ENCODE measurements around the gene NBAS.
"Not testable (repeated sequence)": the region's sequence is repeated elsewhere in the genome, so short reads cannot be mapped to it uniquely, and the experiment has no call there.

NBAS gene

DNA sequence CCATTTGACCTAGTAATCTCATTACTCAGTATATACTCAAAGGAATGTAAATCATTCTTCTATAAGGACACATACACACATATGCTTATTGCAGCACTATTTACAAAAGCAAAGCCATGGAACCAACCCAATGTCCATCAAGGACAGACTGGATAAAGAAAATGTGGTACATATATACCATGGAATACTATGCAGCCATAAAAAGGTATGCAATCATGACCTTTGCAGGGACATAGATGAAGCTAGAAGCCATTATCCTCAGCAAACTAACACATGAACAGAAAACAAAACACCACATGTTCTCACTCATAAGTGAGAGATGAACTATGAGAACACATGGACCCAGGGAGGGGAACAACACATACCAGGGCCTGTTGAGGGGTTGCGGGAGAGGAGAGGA, 214.5 kb downstream of the NBAS start:
- H3K4me3 ChIP-seq, result no peak overlapping the region
- H3K27ac ChIP-seq, result no peak overlapping the region

DNA sequence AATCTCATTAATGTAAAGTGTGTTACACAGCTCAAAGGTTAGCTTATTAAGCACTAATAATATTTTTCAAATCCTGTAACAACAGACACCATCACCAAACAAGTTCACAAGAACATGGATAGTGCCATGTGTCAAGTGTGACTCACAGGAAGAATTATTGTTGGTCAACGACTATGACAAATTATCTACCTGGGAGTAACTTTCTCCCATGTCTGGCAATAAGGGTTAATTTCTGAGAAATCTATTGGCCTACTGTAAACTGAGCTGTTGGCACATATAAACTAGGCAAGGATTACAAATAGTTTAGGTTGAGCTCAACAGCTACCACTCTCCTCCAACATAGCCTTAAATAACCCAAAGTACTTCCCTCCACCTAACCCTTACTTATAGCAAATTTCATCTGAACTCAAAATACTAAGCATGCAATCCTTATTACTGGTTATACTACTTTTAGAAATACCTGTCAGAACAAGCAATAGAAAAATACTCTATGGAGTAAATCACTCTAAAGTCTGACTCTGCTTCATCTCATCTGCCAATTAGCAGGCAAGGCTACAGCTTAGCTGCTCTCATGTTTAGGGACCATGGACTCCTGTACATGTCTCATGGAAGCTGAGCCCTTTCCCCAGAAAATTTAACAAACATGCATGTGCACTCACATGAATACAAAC, 223.0 kb downstream of the NBAS start:
- Histone ChIP-seq H3K4me3 (no peak overlapping the region), H3K27ac (no peak overlapping the region)

DNA sequence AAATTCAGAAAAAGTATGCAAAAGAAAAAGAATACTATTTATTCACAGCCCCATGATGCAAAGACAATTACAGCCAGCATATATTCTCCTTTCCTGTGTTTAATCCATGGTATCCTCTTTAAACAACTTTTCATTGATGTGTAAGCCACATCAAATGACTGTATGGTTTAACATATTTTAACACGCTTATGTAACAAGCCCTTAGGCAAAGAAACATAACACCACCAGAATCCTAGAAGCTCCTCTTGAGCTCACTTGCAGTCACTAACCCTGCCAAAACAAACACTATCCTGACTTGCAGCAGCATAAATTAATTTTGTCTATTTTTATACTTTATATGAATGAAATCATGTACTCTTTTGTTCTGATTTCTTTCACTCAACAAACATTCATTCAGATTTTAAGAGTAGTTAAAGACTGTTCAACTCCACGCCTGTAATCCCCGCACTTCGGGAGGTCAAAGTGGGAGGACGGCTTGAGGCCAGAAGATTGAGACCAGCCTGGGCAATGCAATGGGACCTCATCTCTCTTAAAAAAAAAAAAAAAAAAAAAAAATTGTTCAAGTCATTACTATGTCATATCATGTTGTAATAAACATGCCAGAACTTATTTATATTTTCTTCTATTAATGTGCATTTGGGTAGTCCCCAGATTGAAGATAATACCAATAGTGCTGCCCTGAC, 226.3 kb downstream of the NBAS start:
- Histone ChIP-seq H3K27ac (no peak overlapping the region), H3K4me3 (no peak overlapping the region)

DNA sequence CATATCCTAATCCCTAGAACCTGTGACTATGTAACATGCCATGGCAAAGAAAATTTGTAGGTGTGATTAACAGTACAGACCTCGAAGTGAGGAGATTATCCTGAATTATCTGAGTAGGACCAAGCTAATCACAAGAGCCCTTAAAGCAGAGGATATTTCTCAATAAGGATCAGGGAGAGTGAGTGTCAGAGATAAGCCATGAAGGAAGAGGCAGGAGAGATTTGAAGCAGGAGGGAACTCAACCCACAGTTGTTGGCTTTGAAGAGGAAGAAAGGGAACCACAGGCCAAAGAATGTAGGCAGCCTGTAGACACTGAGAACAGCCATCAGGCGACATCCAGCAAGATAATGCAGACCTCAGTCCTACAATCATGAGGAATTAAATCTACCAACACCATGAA, 229.3 kb downstream of the NBAS start:
- H3K4me3 ChIP-seq, result no peak overlapping the region
- no peak overlapping the region for H3K27ac ChIP-seq

DNA sequence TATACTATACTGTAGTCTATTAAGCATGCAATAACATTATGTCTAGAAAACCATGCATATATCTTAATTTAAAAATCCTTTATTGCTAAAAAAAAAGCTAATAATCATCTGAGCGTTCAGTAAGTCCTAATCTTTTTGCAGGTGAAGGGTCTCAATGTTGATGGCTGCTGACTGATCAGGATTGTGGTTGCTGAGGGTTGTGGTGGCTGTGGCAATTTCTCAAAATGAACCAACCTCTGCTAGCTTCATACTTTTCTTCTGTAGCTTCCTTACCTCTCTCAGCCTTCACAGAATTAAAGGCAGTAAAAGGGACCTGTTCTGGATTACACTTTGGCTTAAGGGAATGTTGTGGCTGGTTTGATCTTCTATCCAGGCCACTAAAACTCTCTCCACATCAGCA, 235.8 kb downstream of the NBAS start:
- no peak overlapping the region for H3K27ac ChIP-seq
- H3K4me3 ChIP-seq, result no peak overlapping the region

DNA sequence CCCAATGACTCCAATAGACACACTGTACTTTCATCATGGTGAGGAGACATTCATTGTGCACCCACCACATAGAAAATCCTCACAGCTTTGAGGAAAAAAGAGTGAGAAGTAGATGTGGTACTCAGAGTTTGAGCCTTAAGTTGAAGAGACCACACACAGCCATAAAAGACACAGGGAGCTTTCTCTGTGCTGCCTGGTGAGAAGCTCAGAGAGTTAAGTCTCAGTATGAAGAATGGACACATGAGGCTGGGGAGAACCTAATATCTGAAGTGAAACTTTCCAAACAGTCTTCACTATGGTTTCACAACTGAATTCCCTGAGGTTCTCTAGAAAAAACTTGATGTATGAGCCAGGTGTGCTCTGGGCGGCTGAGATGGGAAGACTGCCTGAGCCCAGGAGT, 237.9 kb downstream of the NBAS start:
- H3K27ac ChIP-seq, result no peak overlapping the region
- no peak overlapping the region for H3K4me3 ChIP-seq

DNA sequence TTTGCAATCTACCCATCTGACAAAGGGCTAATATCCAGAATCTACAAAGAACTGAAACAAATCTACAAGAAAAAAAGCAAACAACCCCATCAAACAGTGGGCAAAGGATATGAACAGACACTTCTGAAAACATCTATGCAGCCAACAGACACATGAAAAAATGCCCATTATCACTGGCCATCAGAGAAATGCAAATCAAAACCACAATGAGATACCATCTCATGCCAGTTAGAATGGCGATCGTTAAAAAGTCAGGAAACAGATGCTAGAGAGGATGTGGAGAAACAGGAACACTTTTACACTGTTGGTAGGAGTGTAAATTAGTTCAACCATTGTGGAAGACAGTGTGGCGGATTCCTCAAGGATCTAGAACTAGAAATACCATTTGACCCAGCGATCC, 239.7 kb downstream of the NBAS start:
- not testable (repeated sequence) for H3K27ac ChIP-seq, H3K4me3 ChIP-seq

DNA sequence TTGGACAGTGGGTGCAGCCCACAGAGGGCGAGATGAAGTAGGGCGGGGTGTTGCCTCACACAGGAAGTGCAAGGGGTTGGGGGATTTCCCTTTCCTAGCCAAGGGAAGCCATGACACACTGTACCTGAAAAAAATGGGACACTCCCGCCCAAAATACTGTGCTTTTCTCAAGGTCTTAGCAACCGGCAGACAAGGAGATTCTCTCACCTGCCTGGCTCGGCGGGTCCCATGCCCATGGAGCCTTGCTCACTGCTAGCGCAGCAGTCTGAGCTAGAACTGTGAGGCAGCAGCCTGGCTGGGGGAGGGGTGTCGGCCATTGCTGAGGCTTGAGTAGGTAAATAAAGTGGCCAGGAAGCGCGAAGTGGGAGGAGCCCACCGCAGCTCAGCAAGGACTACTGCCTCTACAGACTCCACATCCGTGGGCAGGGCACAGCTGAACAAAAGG, 244.7 kb downstream of the NBAS start:
- Histone ChIP-seq H3K27ac (no peak overlapping the region), H3K4me3 (no peak overlapping the region)

DNA sequence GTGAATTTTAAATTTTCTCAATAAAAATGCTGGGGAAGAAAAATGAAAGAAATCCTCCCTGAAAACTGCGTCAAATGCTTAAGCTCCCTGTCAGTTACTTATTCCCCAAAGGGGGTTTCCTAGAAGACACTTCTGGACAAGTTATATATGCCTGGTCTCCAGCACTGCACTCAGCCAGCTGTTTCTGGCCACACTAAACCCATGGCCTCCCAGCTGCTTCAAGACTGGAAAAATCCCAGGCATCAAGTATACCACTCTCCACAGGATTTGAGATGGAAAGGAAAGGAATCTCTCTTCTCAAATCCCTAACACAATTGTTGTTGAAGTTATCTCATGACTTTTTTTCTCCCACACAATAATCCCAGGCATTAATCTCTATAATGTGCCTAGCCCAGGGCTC, 245.7 kb downstream of the NBAS start:
- no peak overlapping the region for H3K4me3 ChIP-seq
- H3K27ac ChIP-seq, result no peak overlapping the region

DNA sequence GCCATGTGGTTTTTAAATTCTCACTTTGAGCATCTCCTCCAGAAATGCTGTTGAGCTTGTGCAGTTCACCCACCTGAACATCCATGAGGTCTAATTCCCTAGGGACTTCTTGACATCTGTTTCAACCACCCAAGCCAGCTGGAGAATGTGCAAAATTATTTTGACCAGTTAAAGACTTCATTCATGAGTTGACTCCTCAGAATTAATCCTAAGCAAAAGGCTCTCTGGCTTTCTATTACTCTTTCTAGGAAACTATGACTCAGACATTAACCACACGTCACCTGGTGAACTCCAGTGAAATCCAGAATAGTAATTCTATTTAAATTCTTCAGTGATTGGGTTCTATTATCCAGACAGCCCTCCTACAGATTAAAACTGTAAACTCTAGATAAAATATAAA, 247.5 kb downstream of the NBAS start:
- Histone ChIP-seq H3K27ac (no peak overlapping the region), H3K4me3 (no peak overlapping the region)

DNA sequence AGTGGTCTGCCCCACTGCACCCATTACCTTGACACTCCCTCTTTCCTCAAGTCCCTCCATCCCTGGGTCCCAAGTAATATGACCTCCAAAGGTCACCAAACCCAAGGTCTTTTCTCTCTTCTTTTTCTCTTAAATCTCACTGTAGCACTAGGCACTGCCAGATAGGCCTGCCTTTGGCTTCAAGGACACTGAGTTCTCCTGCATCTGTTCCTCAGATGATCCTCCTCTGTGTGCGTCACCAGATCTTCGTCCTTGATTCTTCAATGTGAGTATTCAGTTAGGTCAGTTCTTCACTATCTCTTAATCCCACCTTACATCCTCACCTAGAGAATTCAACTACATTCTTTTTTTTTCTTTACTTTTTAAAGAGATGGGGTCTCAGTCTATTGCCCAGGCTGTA, 249.2 kb downstream of the NBAS start:
- Histone ChIP-seq H3K27ac (no peak overlapping the region), H3K4me3 (no peak overlapping the region)

DNA sequence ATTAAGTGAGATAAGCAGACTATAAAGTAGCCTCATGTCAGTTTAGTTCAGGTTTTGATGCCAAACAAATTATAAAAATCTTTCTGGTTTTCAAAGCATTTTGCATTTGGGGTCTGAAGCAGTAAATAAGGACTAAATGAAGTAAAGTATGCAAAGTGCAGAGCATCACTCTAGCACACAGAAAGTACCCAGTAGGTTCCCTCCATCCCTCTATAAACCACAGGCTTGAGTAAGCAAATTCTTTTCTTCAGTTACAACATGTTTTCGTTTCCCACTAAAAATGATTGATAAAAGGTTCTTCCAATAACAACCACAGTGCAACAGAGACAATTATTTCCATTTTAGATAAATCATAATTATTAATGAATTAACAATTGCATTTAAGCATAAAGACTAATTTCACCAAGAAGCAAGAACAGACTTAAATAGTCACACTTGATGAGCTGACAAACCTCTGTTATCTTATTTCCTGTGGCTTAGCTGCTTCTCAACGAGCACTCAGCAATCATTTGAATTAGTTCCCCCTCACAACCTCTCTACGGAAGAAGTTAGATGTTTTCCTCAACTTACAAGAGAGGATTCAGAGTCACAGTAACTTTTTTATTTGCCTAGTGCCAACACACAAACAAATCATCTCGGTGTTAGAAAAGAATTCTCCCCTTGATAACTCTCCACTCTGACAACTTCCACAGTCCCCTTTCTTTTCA, 249.8 kb downstream of the NBAS start:
- Histone ChIP-seq H3K4me3 (no peak overlapping the region), H3K27ac (no peak overlapping the region)

DNA sequence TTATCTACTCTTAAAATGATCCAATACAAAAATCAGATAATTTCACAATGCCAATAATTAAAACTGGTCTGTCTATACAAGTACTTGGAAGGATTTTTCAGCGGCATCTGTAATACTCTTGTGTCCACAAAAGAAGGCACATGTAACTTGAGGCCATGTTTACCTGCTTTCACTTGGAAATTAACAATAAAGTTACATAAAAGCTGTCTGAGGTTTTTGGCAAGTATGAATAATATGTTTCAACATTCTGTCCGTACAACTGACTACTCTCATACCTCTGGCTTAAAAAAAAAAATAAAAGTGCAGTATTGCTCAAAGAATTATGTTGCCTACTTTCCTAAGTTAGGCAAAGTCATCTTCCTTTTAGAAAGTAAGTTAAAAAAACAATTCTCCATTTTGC, 253.6 kb downstream of the NBAS start:
- H3K27ac ChIP-seq, result no peak overlapping the region
- H3K4me3 ChIP-seq, result no peak overlapping the region

DNA sequence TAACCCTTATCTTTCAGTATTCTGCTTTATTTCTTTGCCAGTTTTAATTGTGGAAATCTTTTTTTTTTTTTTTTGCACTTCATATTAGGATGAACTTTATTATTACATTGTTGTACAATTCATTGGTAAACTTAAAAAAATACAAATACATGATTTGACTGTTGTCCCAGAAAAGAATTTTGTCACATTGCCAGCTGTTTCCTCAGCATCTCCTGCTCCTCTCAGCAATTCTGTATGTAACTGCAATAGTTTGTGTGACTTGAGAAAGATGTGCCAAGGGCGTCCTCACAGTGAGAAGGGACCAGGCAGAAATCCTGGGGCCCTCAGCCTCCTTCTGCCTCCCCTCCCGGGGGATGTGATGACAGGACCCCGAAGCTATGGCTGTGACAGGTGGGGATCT, 254.4 kb downstream of the NBAS start:
- no peak overlapping the region for H3K4me3 ChIP-seq

DNA sequence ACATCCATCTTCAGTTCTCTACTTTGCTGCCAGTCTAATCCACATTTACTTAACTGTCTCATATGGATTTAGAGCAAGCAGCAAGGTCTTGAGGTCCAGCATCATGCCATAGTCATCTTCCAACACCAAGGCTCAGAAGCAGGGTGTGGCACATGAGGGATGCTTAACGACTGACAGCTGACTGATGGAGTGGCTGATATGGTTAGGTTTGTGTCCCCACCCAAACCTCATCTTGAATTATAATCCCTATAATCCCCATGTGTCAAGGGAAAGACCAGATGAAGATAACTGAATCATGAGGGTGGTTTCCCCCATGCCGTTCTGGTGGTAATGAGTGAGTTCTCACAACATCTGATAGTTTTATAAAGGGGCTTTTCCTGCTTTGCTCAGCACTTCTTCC, 257.3 kb downstream of the NBAS start:
- H3K27ac ChIP-seq, result no peak overlapping the region
- no peak overlapping the region for H3K4me3 ChIP-seq

More for the DNA sequence above, 254.4 kb downstream of the NBAS start:
- no peak overlapping the region for H3K27ac ChIP-seq

DNA sequence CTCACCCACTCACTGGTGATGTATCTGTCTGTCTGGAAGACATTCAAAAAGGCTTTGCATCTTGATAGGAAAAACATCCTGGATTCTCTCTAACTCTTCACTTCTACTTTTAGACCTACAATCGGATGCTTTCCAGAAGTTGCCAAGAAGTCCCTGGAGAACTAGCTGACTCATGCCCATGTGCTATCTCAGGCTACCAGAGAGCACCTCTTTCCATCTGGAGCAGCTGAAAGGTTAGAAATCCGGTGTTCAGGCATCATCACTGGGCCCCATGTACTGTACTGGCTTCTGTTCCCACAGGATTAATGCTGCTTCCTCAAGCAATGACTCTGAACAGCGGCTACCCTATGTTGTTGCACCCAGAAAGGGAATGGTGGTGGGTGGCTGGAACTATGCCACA, 259.0 kb downstream of the NBAS start:
- Histone ChIP-seq H3K4me3 (no peak overlapping the region), H3K27ac (no peak overlapping the region)

DNA sequence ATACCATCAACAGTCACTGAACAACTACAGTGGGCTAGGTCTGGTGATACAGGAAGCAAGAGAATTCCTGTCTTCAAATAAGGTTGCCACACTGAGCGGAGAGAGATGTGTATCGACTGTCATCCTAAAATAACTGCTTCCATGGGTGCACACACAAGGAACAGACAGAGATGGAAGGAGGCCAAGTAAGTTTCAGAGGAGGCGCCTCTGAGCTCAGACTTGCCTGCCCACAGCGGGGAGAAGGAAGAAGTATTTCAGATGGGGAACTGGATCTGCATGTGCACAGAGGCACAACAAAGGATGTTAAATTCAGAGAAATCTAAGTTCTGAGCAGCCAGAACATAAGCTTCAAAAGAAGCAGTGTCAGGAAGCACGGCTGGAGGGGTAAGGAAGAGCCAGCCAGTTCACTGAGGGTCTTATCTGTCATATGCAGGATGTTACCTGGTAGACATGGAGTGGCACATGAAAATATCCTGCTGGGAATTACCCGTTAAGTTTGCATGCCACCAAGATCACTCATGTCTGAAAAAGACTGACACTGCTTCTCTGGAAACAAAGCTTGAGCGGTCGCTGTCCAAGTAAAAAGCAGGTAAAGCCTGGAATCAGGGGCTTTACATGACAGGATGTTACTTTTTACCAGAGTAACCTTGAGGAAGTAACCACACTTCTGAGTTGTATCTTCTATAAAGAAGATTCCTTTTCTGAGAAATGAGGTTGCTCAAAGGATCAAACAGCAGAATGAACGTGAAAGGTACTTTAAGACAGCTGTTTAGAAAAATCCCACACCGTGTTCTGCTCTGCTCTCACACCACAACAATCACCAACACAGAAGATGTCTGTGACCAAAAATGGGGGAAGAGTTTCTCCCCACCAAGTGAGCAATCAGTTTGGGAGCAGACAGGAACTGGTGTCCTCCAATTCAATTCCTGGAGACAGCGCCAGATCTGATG, 260.2 kb downstream of the NBAS start:
- H3K27ac ChIP-seq, result no peak overlapping the region
- no peak overlapping the region for H3K4me3 ChIP-seq

DNA sequence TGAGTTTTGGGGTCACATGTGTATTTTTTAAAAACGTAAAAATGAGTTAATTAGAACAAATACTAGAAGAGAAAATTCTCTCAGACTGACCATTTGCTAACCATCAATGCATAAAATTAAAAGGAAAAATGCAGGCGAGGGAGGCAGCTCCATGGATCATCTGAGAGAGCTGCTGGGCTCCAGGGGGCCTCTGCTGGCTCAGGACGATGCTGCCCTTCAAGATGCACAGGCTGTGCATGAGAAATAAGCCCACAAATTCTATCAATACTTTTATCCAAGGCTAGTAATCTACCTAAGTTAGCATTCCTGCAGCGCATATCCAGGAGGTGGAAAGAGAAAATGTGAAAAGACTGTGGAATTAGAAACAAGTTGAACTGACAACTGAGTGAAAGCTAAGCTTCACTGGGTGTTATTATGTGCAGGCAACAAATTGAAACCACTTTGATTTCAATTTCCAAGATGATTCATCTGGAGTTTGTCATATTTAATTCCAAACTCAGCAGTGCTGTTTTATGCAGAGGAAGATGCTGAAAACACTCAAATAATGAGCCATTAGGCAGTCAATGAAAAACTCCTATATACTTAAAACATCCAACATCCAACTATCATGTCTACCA, 261.1 kb downstream of the NBAS start:
- Histone ChIP-seq H3K4me3 (no peak overlapping the region), H3K27ac (no peak overlapping the region)

DNA sequence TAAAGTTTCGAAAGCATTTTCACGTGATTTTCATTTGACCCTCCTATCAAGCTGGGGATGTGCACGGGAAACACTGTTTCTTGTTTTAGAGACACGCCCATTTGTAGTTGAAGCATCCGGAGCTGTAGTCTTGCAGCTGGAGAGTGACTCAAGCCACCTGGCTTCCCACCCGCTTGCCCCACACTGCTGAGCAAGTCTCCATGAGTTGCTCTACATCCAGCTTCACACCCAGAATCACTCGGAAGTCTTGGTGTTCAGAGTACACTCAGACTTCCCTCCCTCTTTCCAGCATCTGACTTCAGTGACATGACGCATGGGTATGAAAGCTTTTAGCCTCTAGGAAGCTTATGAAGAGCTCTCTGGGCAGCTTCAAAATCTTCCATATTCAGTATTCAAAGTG, 262.4 kb downstream of the NBAS start:
- H3K27ac ChIP-seq, result no peak overlapping the region
- no peak overlapping the region for H3K4me3 ChIP-seq

All from skin epidermis (tissue), 12 donors.